Gastrocnemius medialis (tissue), 4 donors: ENCODE results near the gene MS4A15. TPM values are rescaled to one million over a fixed set of nuclear protein-coding genes. Genes with fewer than 3 reads are reported as not detected.

Source experiments
- ATAC-seq, 2 donors: fragments of 150-250 bp; one replicate each; pipeline ENCODE4 v1.9.1; 2016
- DNase-seq, 2 donors: peaks; one replicate each; pipeline ENCODE4 v3.0.0-alpha.2; 2019
- H3K27ac ChIP-seq, 4 donors: fragments of 200-600 bp; sonication (generic); 1 replicate in 1 of 4; 2 replicates in 3 of 4; pipeline ENCODE4 v1.5.1; 2016 to 2018; ENCODE audit warnings: mild to moderate bottlenecking in 2 of 4, moderate library complexity in 1 of 4
- H3K27me3 ChIP-seq, 3 donors: fragments of 200-600 bp; sonication (generic) in 2 of 3; 1 replicate in 1 of 3; 2 replicates in 2 of 3; pipeline versions ENCODE4 v1.5.1 to v1.6.0; 2016 to 2019; ENCODE audit warnings: mild to moderate bottlenecking in 1 of 3, moderate library complexity in 1 of 3
- H3K36me3 ChIP-seq, 2 donors: fragments of 200-600 bp; sonication (generic) in 1 of 2; one replicate each; pipeline ENCODE4 v1.5.1; 2017 to 2018
- H3K4me1 ChIP-seq, 2 donors: fragments of 200-600 bp; sonication (generic) in 1 of 2; one replicate each; pipeline ENCODE4 v1.5.1; 2016 to 2017; ENCODE audit warnings: mild to moderate bottlenecking in 2 of 2
- H3K4me3 ChIP-seq, 4 donors: fragments of 200-600 bp; sonication (generic) in 3 of 4; 1 replicate in 1 of 4; 2 replicates in 3 of 4; pipeline ENCODE4 v1.5.1; 2016 to 2019; ENCODE audit warnings: mild to moderate bottlenecking in 2 of 4
- H3K9me3 ChIP-seq, 3 donors: fragments of 200-600 bp; sonication (generic) in 2 of 3; 1 replicate in 1 of 3; 2 replicates in 2 of 3; pipeline ENCODE4 v1.5.1; 2016 to 2019
- CTCF ChIP-seq, 5 experiments: fragments of 450-650 bp in 3 of 5; fragments of 200-600 bp in 2 of 5; sonication (generic) in 2 of 5; IDR thresholded peaks in 4 of 5; conservative IDR thresholded peaks in 1 of 5; 1 replicate in 4 of 5; 2 replicates in 1 of 5; pipeline ENCODE4 v1.5.1; 2016 to 2019; ENCODE audit warnings: antibody characterized with exemption in 5 of 5, mild to moderate bottlenecking in 3 of 5, moderate library complexity in 3 of 5
- POLR2A ChIP-seq, 2 donors: fragments of 450-650 bp; IDR thresholded peaks; one replicate each; pipeline ENCODE4 v1.6.1; 2017; ENCODE audit warnings: antibody characterized with exemption in 2 of 2, mild to moderate bottlenecking in 2 of 2, moderate library complexity in 2 of 2
- in situ Hi-C, 4 donors: fragments of 200-750 bp; cut with MboI; loops; one replicate each; pipeline versions ENCODE4 v1.15.0 to v1.8.0; 2017; ENCODE audit warnings: low sequenced_read_pairs in 4 of 4
- intact Hi-C: fragments of 100-400 bp; cut with DNase I; formaldehyde crosslinking; loops from one replicate; pipeline ENCODE4 v1.15.1; 2023; ENCODE audit warnings: low total_unique reads
- total RNA-seq, 4 donors: library from RNA; depleted of rRNA; stranded (reverse); fragments of >200 nt; gene quantifications; one replicate each; pipeline versions ENCODE4 v1.1.0 to v1.2.3, GENCODE V29; 2016

MS4A15 gene
- total RNA-seq, 4 donors from 2014 or later = not detected

- Histone ChIP-seq H3K9me3 (no peaks in the 10 kb centered on the region), H3K27me3 (peaks cover 0 to 2% (median 0%) of the 10 kb centered on the region in 3 donors), H3K27ac (no peak overlapping the region), H3K36me3 (no peaks in the 10 kb centered on the region), H3K4me1 (no peaks in the 10 kb centered on the region), H3K4me3 (no peak overlapping the region)
- in situ Hi-C loops (no loop called here), intact Hi-C loops (no loop called here)
- TF ChIP-seq POLR2A (IDR thresholded peaks at IDR 0.05) (no peak), CTCF (IDR thresholded peaks at IDR 0.05 in 4 of 5, conservative IDR thresholded peaks at IDR 0.05 in 1 of 5) (no peak)
- DNase-seq = no peak
- ATAC-seq = no peak
Measured at GRCh38 chr11:60771879-60772525, 15.3 kb downstream of the MS4A15 start.

GRCh38 chr11:60772666-60773065 lies 16.0 kb downstream of the MS4A15 start:
- in situ Hi-C loops = no loop called here
- no peaks in the 10 kb centered on the region for H3K27me3 ChIP-seq
- no peaks in the 10 kb centered on the region for H3K36me3 ChIP-seq
- no peak overlapping the region for H3K4me3 ChIP-seq
- H3K9me3 ChIP-seq = no peaks in the 10 kb centered on the region
- no peak for TF ChIP-seq CTCF (IDR thresholded peaks at IDR 0.05 in 4 of 5, conservative IDR thresholded peaks at IDR 0.05 in 1 of 5)
- no peak for TF ChIP-seq POLR2A (IDR thresholded peaks at IDR 0.05)
- intact Hi-C loops = no loop called here
- no peak for DNase-seq
- ATAC-seq = no peak
- no peak overlapping the region for H3K27ac ChIP-seq
- H3K4me1 ChIP-seq = no peaks in the 10 kb centered on the region

- no peak overlapping the region for H3K27ac ChIP-seq
- no peak for DNase-seq
- ATAC-seq = no peak
- H3K4me3 ChIP-seq = no peak overlapping the region
- H3K9me3 ChIP-seq = no peaks in the 10 kb centered on the region
- in situ Hi-C loops (no loop called here), intact Hi-C loops (loop anchor here (2.0 kb wide), 2 partner anchors 56 to 112 kb away; no protein-coding TSS in a partner anchor)
- TF ChIP-seq CTCF (IDR thresholded peaks at IDR 0.05 in 4 of 5, conservative IDR thresholded peaks at IDR 0.05 in 1 of 5) = no peak
- TF ChIP-seq POLR2A (IDR thresholded peaks at IDR 0.05) = no peak
- no peaks in the 10 kb centered on the region for H3K4me1 ChIP-seq
- H3K36me3 ChIP-seq = no peaks in the 10 kb centered on the region
- no peaks in the 10 kb centered on the region for H3K27me3 ChIP-seq
Measured at GRCh38 chr11:60774726-60775125, 18.1 kb downstream of the MS4A15 start.

GRCh38 chr11:60775420-60775961 lies 18.8 kb downstream of the MS4A15 start:
- in situ Hi-C loops = no loop called here
- no peak overlapping the region for H3K4me3 ChIP-seq
- ATAC-seq = peak; percentile 92 to 93

More at GRCh38 chr11:60775420-60775961, 18.8 kb downstream of the MS4A15 start:
- Histone ChIP-seq H3K9me3 (no peaks in the 10 kb centered on the region), H3K27ac (peak overlapping the region in 1 of 4 donors; percentile 14), H3K4me1 (no peaks in the 10 kb centered on the region), H3K27me3 (no peaks in the 10 kb centered on the region), H3K36me3 (no peaks in the 10 kb centered on the region)
- TF ChIP-seq CTCF (IDR thresholded peaks at IDR 0.05 in 4 of 5, conservative IDR thresholded peaks at IDR 0.05 in 1 of 5) = peak; percentile 63 to 89 (median 75)
- TF ChIP-seq POLR2A (IDR thresholded peaks at IDR 0.05) = no peak
- peak; percentile 64 to 70 for DNase-seq
- intact Hi-C loops = loop anchor here (2.0 kb wide), 2 partner anchors 55 to 111 kb away; no protein-coding TSS in a partner anchor
